ENCODE results near the gene PLCB1. TPM values are rescaled to one million over a fixed set of nuclear protein-coding genes. Genes with fewer than 3 reads are reported as not detected.

The PLCB1 gene
- total RNA-seq, 1 experiment from 2014 or later = 6.8 TPM

DNA sequence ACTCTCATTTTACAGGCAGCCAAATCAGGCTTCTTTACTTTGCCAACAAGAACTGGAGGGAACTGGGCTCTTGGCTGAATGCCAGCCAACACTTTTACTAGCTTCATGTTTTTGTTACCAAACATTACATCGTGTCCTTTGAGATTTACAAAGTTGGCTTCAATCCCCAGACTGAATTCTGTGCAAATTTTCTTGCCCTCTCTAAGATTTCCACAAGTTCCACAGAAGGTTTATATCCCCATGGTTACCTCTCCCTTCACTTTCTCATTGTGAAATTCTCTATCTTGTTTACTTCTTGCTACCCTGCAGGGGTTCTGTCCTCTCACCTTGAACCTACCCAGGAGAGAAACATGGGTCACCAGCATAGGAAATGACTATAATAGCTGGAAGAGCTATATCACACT lies 37.6 kb upstream of the PLCB1 start:
- no TSS peak for BruUV-seq (replicated peaks)
- no peak overlapping the region for H3K27ac ChIP-seq (ENCODE audit: low read depth, low read length, poor library complexity, severe bottlenecking)
- H3K36me3 ChIP-seq (ENCODE audit: insufficient read depth, low read length, poor library complexity, severe bottlenecking) = no peaks in the 10 kb centered on the region
- CTCF ChIA-PET = no interaction called here
- no peaks in the 10 kb centered on the region for H3K27me3 ChIP-seq (replicated peaks; ENCODE audit: insufficient read depth, low read depth, low read length, poor library complexity)
- H3K9me3 ChIP-seq (ENCODE audit: low read depth, low read length, poor library complexity, severe bottlenecking) = no peaks in the 10 kb centered on the region
- TF ChIP-seq EZH2 (IDR thresholded peaks at IDR 0.05; ENCODE audit: borderline replicate concordance, low read depth, low read length, poor library complexity, severe bottlenecking) (no peak), CTCF (conservative IDR thresholded peaks at IDR 0.05; ENCODE audit: low read depth, low read length) (no peak)
- POLR2A ChIA-PET (ENCODE audit: low non-redundant PET) = no interaction called here
- no peak overlapping the region for H3K4me3 ChIP-seq (ENCODE audit: low read depth, low read length, poor library complexity, severe bottlenecking)
- H3K4me1 ChIP-seq (ENCODE audit: insufficient read depth, low read length, poor library complexity, severe bottlenecking) = peaks cover 11% of the 10 kb centered on the region
- intact Hi-C loops (cut with micrococcal nuclease; ENCODE audit: unreplicated experiment) = no loop called here
- DNase-seq (ENCODE audit: low spot score) = peak; percentile 54

- ChIA-PET POLR2A (ENCODE audit: low non-redundant PET) (no interaction called here), CTCF (no interaction called here)
- no peak overlapping the region for H3K27ac ChIP-seq (ENCODE audit: low read depth, low read length, poor library complexity, severe bottlenecking)
- intact Hi-C loops (cut with micrococcal nuclease; ENCODE audit: unreplicated experiment) = no loop called here
- peaks cover 11% of the 10 kb centered on the region for H3K4me1 ChIP-seq (ENCODE audit: insufficient read depth, low read length, poor library complexity, severe bottlenecking)
- no peak for TF ChIP-seq EZH2 (IDR thresholded peaks at IDR 0.05; ENCODE audit: borderline replicate concordance, low read depth, low read length, poor library complexity, severe bottlenecking)
- TF ChIP-seq CTCF (conservative IDR thresholded peaks at IDR 0.05; ENCODE audit: low read depth, low read length) = no peak
- BruUV-seq (replicated peaks) = no TSS peak
- H3K36me3 ChIP-seq (ENCODE audit: insufficient read depth, low read length, poor library complexity, severe bottlenecking) = no peaks in the 10 kb centered on the region
- H3K27me3 ChIP-seq (replicated peaks; ENCODE audit: insufficient read depth, low read depth, low read length, poor library complexity) = no peaks in the 10 kb centered on the region
- no peaks in the 10 kb centered on the region for H3K9me3 ChIP-seq (ENCODE audit: low read depth, low read length, poor library complexity, severe bottlenecking)
- H3K4me3 ChIP-seq (ENCODE audit: low read depth, low read length, poor library complexity, severe bottlenecking) = no peak overlapping the region
- DNase-seq (ENCODE audit: low spot score) = peak; percentile 21
Measured at GRCh38 chr20:8094850-8095249, 37.2 kb upstream of the PLCB1 start.

DNA sequence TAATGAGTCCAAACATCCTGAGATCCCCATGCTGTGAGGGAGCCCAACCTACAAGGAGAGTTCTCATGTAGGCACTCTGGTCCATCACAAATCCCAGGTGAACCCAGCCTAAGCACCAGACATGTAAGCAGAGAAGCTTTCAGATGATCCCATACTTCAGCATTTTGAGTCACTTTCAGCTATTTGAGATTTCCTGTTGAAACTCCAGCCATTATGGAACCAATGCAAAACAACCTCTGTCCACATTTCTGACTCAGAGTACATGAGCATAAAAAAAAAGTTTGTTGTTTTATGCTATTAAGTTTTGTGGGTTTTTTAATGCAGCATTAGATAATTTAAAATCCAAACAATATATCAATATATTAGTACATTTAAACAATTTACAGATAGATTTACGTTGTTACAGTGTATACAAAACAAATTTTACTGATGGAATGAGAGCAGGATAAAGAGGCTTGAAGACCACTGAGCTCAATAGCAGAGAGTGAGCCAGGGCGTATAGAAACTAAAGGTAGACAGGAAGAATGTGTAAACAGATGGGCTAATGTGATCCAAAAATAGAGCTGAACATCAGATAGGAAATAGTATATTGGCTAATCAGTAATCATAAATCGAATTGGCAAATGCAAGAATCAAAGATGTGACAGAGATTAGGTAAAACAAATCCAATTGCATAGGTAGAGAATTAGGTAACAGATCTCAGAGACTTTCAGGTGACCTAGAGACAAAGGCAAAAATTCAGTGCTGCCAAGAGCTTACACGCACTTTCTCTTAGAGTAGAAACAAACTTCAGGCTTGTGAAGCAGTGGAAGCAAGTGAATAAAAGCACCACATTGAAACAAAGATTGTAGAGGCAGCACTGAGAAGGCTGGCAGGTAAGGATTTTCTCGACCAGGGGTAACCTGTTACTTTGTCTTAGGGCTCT lies 36.2 kb upstream of the PLCB1 start:
- Histone ChIP-seq H3K27ac (ENCODE audit: low read depth, low read length, poor library complexity, severe bottlenecking) (no peak overlapping the region), H3K9me3 (ENCODE audit: low read depth, low read length, poor library complexity, severe bottlenecking) (no peaks in the 10 kb centered on the region), H3K4me1 (ENCODE audit: insufficient read depth, low read length, poor library complexity, severe bottlenecking) (peaks cover 11% of the 10 kb centered on the region), H3K36me3 (ENCODE audit: insufficient read depth, low read length, poor library complexity, severe bottlenecking) (no peaks in the 10 kb centered on the region), H3K4me3 (ENCODE audit: low read depth, low read length, poor library complexity, severe bottlenecking) (no peak overlapping the region), H3K27me3 (replicated peaks; ENCODE audit: insufficient read depth, low read depth, low read length, poor library complexity) (no peaks in the 10 kb centered on the region)
- intact Hi-C loops (cut with micrococcal nuclease; ENCODE audit: unreplicated experiment) = no loop called here
- TF ChIP-seq EZH2 (IDR thresholded peaks at IDR 0.05; ENCODE audit: borderline replicate concordance, low read depth, low read length, poor library complexity, severe bottlenecking) (no peak), CTCF (conservative IDR thresholded peaks at IDR 0.05; ENCODE audit: low read depth, low read length) (no peak)
- ChIA-PET CTCF (no interaction called here), POLR2A (ENCODE audit: low non-redundant PET) (no interaction called here)
- no TSS peak for BruUV-seq (replicated peaks)
- DNase-seq (ENCODE audit: low spot score) = no peak
